Stimulated activated CD8-positive, alpha-beta memory T cell treated with anti-CD3 and anti-CD28 coated beads, Interleukin-2, amount 100 ng/mL, for 1 hour (primary cell): ENCODE data around the gene HMGN5.

ENCODE experiments used
- DNase-seq, 2 donors: peaks; one replicate each; pipeline ENCODE4 v3.0.0-alpha.2; 2020; ENCODE audit warnings: low read depth in 2 of 2

The HMGN5 gene, protein sequence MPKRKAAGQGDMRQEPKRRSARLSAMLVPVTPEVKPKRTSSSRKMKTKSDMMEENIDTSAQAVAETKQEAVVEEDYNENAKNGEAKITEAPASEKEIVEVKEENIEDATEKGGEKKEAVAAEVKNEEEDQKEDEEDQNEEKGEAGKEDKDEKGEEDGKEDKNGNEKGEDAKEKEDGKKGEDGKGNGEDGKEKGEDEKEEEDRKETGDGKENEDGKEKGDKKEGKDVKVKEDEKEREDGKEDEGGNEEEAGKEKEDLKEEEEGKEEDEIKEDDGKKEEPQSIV

GRCh38 chrX:81201671-81202455 is at the start of gene HMGN5, which contains the start of gene SH3BGRL:
TSS of gene HMGN5 (minus strand) at chrX:81201913. CDS start at chrX:81121549, 80,364 bp downstream.
TSS of gene SH3BGRL (plus strand) at chrX:81202102. CDS start at chrX:81202201, 99 bp downstream.
- peak; percentile 18 to 48 for DNase-seq

DNA sequence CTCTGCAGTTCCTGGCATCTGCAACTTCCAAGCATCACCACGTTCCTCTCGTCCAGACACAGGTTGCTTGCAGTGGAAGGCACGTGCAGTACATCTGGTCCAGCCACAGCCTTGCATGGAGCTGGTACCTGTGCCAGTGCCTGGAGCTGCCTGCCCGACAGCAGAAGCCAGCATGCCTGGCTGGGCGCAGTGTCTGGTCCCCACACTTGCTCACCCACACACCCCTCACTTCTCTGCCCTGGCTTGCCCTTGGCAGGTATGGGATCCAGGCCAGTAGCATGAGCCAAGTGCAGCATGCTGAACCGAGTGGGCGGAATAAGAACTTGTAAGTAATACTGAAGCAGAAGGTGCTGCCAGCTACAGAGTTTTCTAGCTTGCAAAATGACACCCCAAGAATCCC is 40.0 kb upstream of the HMGN5 start:
- no peak for DNase-seq

- DNase-seq, result no peak
These were observed 39.1 kb upstream of the HMGN5 start for GRCh38 chrX:81240701-81241331.

GRCh38 chrX:81238166-81238565 is 36.5 kb upstream of the HMGN5 start:
- DNase-seq, result no peak

GRCh38 chrX:81237516-81237915 is 35.8 kb upstream of the HMGN5 start:
- no peak for DNase-seq

GRCh38 chrX:81232218-81232617 is 30.5 kb upstream of the HMGN5 start:
- DNase-seq, result no peak

DNA sequence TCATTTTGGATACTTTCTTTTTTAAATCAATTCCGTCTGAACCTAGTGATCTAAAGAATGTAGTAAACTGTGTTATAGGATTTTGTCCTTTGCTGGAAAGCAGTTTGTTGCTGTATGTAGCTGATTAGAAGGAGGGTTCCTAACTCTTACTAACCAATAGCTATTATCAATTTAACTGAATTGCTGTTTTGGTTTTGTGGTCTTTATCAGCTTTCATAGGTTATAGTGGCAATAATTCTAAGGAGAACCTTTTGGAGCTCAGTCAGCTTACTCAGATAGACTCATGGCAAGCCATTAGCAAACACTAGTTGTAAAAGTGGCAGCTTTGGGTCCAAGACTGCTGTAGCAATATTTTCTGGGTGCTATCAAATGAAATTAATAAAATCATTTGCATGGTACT is 29.8 kb upstream of the HMGN5 start:
- no peak for DNase-seq

DNA sequence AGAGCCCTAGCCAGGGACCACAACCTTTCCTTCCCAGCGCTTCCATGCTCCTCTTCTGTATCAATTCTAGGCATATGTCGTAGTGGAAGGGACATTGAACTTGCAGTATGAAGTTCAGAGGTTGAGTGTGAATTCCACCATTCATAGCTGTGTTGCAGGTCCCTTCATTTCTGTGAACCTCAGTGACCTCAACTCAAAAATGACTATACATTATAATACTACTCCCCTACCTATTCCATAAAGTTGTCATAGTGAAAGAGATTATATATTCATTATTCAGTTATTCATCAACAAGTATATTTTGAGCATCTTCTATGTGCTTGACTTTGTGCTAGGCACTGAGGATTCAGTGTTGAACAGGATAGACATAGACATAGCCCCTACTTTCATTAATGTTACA is 28.2 kb upstream of the HMGN5 start:
- no peak for DNase-seq

GRCh38 chrX:81229229-81229628 is 27.5 kb upstream of the HMGN5 start:
- no peak for DNase-seq

DNA sequence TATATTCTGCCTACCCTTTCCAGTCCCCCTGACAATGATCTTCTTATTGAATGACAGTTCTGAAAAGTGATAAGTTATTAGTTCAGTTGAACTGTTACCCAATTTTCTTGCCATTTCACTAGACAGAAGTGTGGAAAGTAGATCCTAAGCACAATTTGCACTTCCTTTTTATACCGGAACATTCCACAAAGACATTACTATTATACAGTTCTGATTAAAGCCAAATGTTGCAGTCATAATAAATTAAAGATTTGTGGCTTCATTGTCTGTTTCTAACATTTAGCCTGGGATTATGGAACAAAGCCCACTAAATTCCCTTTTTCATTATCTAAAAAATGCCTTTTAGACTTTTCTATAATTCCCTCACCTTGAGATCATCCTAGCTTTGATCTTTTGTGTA is 14.0 kb upstream of the HMGN5 start:
- DNase-seq, result no peak

GRCh38 chrX:81208916-81209315 is 7.2 kb upstream of the HMGN5 start:
- DNase-seq, result no peak

- DNase-seq, result no peak
These were observed 4.8 kb upstream of the HMGN5 start for GRCh38 chrX:81206476-81206875.

DNA sequence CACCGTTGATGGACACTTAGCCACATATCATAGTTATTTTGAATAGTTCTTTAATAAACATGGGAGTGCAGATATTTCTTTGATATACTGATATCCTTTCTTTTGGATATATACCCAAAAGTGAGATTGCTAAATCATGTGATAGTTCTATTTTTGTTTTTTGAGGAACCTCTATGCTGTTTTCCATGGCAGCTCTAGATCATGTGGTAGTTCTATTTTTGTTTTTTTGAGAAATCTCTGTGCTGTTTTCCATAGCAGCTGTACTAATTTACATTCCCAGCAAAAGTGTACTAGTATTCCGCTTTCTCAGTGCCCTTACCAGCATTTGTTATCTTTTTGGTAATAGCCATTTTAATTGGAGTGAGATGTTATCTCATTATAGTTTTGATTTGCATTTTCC is 3.8 kb upstream of the HMGN5 start:
- no peak for DNase-seq

GRCh38 chrX:81202943-81203342 is 1.2 kb upstream of the HMGN5 start:
- no peak for DNase-seq

DNA sequence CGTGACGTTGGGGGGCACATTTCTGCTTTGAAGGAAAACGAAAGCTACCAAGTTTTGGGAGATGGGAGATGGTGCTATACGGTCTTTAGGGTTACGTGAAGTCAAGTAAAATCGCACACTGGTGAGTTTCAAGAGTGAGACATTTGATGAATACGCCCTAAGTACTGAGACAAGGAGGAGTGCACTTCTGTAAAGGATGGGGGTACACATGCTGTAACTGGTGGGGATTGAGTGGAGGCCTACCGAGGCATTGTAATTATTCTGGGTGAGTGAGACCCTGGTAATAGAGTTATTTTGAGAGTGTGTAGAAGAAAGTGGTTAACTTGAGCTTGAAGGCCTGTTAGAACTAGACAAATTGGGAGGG is 725 bp upstream of the HMGN5 start:
- no peak for DNase-seq

- DNase-seq, result no peak
These were observed 642 bp downstream of the HMGN5 start for GRCh38 chrX:81201071-81201470.

DNA sequence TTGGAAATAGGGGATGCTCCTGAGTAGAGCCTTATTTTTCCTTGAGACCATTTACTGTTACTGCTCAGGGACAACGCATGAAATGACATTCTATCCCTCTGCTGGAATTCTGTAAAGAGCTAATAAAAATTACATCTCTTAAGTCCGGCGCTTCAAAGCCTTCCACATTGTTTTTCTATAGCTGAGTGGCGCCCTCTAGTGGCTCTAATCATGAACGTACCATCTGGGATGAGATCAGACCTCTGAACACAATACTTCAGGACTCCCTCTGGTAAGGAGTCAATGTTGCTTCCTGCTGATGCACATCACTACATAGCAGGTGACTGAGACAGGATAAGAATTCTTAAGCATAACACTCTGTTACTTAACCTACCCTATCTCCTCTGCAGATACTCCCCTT is 6.0 kb downstream of the HMGN5 start:
- DNase-seq, result peak; percentile 30 to 38

DNA sequence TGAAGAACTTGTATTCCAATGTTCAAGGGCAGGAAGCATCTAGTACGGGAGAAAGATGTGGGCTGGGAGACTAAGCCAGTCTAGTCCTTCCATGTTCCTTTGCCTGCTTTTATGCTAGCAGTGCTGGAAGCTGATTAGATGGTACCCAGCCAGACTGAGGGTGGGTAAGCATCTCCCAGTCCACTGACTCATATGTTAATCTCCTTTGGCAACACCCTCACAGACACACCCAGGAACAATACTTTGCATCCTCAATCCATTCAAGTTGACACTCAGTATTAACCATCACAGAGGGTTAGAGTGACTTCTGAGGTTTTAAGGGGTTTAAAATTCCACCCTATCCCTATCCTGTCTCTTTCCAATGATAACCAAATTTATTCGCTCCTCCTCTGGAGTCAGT is 6.5 kb downstream of the HMGN5 start:
- no peak for DNase-seq

DNA sequence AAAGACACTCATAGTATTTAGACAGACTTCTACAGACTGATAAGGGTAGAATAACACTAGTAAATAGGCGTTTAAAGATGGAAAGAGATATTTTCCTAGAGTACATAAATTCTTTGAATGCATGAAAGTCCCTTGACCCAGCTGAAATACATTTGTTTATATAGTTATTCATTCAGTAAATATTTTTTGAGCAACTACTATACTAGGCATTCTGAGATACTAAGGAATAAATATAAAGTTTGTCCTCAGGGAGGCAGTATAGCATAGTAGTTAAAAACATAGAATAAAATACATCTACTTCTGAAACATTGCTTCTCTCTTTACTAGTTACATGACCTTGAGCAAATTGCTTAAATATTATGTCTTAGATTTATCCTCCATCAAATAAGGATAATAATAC is 27.4 kb downstream of the HMGN5 start:
- no peak for DNase-seq

DNA sequence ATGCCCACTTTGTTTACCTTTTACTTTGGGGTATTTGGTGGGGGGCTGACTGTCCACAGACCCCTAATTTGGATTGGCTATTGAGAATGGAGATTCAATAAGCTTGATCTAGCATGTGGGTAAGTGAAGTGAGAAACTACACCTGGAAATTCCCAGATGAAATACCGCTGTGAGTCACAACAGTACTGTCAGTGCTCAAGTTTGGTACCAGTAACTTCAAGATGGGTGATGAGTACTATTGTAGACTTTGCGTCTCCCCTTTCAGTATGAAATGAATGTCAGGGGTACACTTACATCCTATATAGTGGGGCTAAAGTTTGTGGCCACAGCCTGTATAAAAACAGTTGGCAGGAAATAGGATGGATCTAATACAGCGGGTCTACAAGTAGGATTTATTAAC is 33.3 kb downstream of the HMGN5 start:
- no peak for DNase-seq

DNA sequence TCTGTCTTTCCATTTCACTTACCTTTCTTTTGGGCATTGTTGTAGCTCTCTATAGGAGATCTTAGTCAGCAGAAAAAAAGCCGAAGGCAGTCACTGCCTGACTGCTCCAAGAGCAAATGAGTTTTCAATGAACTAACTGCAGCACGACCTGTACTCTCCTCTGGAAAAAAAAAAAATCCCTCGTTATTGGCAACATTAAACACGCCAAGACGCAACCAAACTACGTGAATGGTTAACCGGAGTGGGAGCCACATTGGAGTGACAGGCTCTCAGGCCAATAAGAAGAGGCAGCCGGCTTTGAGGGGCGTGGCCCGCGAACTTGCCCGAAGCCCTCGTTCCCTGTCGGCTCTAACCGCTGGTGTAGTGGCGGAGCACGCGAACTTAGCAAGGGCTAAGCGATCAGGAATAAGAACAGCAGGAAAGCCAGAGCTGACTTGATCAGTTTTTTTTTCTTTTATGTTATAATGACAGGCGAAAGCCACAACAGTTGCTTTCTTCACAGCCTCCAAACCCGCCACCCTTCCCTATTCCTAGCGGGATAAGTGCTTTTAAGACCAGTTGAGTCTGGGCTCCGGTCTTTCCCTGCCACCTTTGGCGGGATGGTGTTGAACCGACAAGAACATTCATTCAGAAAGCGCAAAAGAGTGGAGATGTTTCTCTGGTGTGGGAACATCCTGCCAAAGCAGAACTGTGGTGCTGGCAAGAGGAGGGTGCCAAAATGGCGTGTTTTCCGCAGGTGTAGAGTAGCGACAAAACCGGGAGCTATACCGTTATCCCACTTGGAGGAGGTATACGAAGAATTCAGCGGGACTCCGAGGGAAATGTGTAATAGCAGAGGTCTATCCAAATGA is 80.0 kb downstream of the HMGN5 start:
- peak; percentile 67 to 72 for DNase-seq

- no peak for DNase-seq
These were observed 80.8 kb downstream of the HMGN5 start for GRCh38 chrX:81120936-81121371.
